Measurements from ENCODE around the gene MEG3. TPM values are rescaled to one million over a fixed set of nuclear protein-coding genes. Genes with fewer than 3 reads are reported as not detected.

MEG3 gene
- total and polyA plus RNA-seq, 9 of the 15 experiments (the other 6 are each of a cell fraction or from before 2014, with no cell fraction given): 0.10 to 5.3 (median 1.0) TPM; not detected in 1

GRCh38 chr14:100895411-100895810 lies 69.5 kb downstream of the MEG3 start:
- Histone ChIP-seq H3K36me3 (ENCODE audit: control insufficient read depth, insufficient read depth, low read length) (no peaks in the 10 kb centered on the region), H3K9me1 (ENCODE audit: control insufficient read depth, insufficient read depth, low read length) (no peaks in the 10 kb centered on the region), H3K4me3 (no peak overlapping the region), H3K4me2 (ENCODE audit: insufficient read depth, low read length) (no peak overlapping the region), H3K27me3 (ENCODE audit: control insufficient read depth in 2 of 2, insufficient read depth in 2 of 2, low read length in 2 of 2) (0 out of 5 replicates have a peak, but pooled peaks cover 0 to 3% of the 10 kb centered on the region in 2 experiments), H4K20me1 (replicated peaks; ENCODE audit: control insufficient read depth, insufficient read depth, low read length) (no peaks in the 10 kb centered on the region), H3K9me3 (replicated peaks; ENCODE audit: control insufficient read depth, insufficient read depth, low read depth, low read length) (no peaks in the 10 kb centered on the region), H3K4me1 (replicated peaks in 1 of 2; ENCODE audit: control insufficient read depth in 2 of 2, insufficient read depth in 2 of 2, low read length in 2 of 2) (peaks cover 9 to 10% of the 10 kb centered on the region in 2 experiments), H3K9ac (ENCODE audit: insufficient read depth in 1 of 2, low read depth in 2 of 2, low read length in 2 of 2) (no peak overlapping the region), H3K79me2 (ENCODE audit: control insufficient read depth, insufficient read depth, low read length) (no peaks in the 10 kb centered on the region), H3K27ac (ENCODE audit: extremely low read depth, low read depth, low read length) (no peak overlapping the region), H2AFZ (ENCODE audit: low read depth, low read length) (no peak overlapping the region)
- in situ Hi-C loops (cut with MboI): loop anchor here (5.0 kb wide), 1 partner anchor 233 kb away; no protein-coding TSS in a partner anchor
- intact Hi-C loops (cut with micrococcal nuclease): no loop called here
- no TSS peak for BruUV-seq (replicated peaks)
- POLR2A ChIA-PET: no interaction called here
- FAIRE-seq (no peak), ATAC-seq (no peak), DNase-seq (ENCODE audit: extremely low read depth in 1 of 4, low spot score in 3 of 4) (no peak)
- CTCF ChIA-PET (ENCODE audit: low intra/inter-chr PET ratio): no interaction called here
- WGBS (ENCODE audit: insufficient coverage, low coverage, missing lambda C conversion rate): 26% methylated on average over 6 of the region's 6 CpGs
- no peak for TF ChIP-seq PCBP1 (IDR thresholded peaks at IDR 0.05; ENCODE audit: low read depth, low read length, poor library complexity, severe bottlenecking)
- TF ChIP-seq NFE2 (IDR thresholded peaks at IDR 0.05; ENCODE audit: low read depth): no peak
- TF ChIP-seq MAX (CRISPR knock-in tag; IDR thresholded peaks at IDR 0.05): no peak
- TF ChIP-seq ATF2 (CRISPR knock-in tag; IDR thresholded peaks at IDR 0.05): no peak
- TF ChIP-seq CHD1 (IDR thresholded peaks at IDR 0.05; ENCODE audit: low read length): no peak
- TF ChIP-seq ILF3 (IDR thresholded peaks at IDR 0.05; ENCODE audit: borderline replicate concordance): no peak
- TF ChIP-seq PRMT5 (CRISPR knock-in tag; IDR thresholded peaks at IDR 0.05): no peak
- TF ChIP-seq CTCF (IDR thresholded peaks at IDR 0.05 in 2 of 3, conservative IDR thresholded peaks at IDR 0.05 in 1 of 3; ENCODE audit: insufficient read depth in 2 of 3, low read depth in 1 of 3, low read length in 3 of 3): no peak

Measured in K562 (cell line).